ENCODE measurements around the gene AGRN.
"Not testable (repeated sequence)": the region's sequence is repeated elsewhere in the genome, so short reads cannot be mapped to it uniquely, and the experiment has no call there.

Gene AGRN

GRCh38 chr1:1101503-1101902 lies 81.6 kb downstream of the AGRN start:
- peaks cover 5% of the 10 kb centered on the region; the same call in 1 of the 2 replicates for H3K9me3 ChIP-seq (ENCODE audit: control insufficient read depth, insufficient read depth, low read length)
- no peaks in the 10 kb centered on the region for H3K4me1 ChIP-seq (ENCODE audit: insufficient read depth, low read length)
- H3K36me3 ChIP-seq (ENCODE audit: insufficient read depth, low read length), result no peaks in the 10 kb centered on the region
- H3K9ac ChIP-seq (ENCODE audit: low read depth, low read length), result no peak overlapping the region

GRCh38 chr1:1104152-1104551 lies 84.2 kb downstream of the AGRN start:
- not testable (repeated sequence) for H3K9ac ChIP-seq (ENCODE audit: low read depth, low read length); H3K9me3 ChIP-seq (ENCODE audit: control insufficient read depth, insufficient read depth, low read length); H3K36me3 ChIP-seq (ENCODE audit: insufficient read depth, low read length); H3K4me1 ChIP-seq (ENCODE audit: insufficient read depth, low read length)
